Epithelial cell of esophagus (primary cell): ENCODE measurements around the gene PLCB1.

Experiments used
- DNase-seq: peaks from one replicate; pipeline ENCODE4 v3.0.0; 2010; ENCODE audit warnings: low read depth
- H3K4me3 ChIP-seq: 2 replicates; pipeline ENCODE4 v1.5.1; 2011; ENCODE audit warnings: mild to moderate bottlenecking, low read length, control low read depth
- TF ChIP-seq, protein P1 (sequence below): IDR thresholded peaks from 2 replicates; pipeline ENCODE4 v1.5.1; 2011; ENCODE audit warnings: low read depth, mild to moderate bottlenecking, low read length, control low read depth, inconsistent platforms; ENCODE audit not compliant: insufficient read depth; ENCODE audit errors: missing control alignments

Gene PLCB1

DNA sequence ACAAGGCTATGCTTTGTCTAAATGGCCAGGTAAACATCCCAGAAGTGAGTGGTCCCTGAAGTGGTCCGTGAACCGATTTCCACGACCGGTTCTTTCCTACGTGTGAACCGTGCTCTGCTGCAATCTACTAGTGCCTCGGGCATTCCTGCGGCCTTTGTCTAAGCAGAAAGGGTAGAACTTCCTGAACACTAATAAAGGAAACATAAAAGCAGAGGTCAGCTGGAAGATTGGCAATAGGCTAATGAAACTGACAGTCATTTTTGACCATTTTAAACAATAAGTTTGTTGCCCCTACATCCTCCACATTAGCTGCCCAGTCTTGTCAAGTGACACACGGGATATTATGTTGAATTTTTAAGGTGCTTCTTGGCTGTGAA is 410.0 kb downstream of the PLCB1 start:
- H3K4me3 ChIP-seq, result no peak overlapping the region
- TF ChIP-seq, protein P1, sequence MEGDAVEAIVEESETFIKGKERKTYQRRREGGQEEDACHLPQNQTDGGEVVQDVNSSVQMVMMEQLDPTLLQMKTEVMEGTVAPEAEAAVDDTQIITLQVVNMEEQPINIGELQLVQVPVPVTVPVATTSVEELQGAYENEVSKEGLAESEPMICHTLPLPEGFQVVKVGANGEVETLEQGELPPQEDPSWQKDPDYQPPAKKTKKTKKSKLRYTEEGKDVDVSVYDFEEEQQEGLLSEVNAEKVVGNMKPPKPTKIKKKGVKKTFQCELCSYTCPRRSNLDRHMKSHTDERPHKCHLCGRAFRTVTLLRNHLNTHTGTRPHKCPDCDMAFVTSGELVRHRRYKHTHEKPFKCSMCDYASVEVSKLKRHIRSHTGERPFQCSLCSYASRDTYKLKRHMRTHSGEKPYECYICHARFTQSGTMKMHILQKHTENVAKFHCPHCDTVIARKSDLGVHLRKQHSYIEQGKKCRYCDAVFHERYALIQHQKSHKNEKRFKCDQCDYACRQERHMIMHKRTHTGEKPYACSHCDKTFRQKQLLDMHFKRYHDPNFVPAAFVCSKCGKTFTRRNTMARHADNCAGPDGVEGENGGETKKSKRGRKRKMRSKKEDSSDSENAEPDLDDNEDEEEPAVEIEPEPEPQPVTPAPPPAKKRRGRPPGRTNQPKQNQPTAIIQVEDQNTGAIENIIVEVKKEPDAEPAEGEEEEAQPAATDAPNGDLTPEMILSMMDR, result no peak
- no peak for DNase-seq

DNA sequence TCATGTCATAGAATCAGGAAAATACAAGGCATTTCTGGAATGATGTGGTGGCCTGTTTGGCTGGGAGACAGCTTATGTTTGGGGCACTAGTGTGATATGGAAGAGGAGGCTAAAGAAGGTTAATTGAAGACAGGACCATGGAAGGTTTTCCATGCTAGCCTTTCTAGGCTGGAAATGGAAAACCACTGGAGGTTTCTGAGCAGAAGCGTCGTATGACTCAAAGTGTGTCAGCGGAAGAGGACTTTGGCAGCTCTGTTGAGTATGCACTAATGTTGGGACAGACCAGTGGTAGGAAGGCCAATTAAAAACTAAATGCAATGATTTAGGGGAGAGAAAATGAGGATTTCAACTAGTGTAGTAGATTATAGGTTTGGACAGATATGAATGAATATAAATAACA is 413.1 kb downstream of the PLCB1 start:
- DNase-seq, result no peak
- TF ChIP-seq, protein P1, result no peak
- no peak overlapping the region for H3K4me3 ChIP-seq

DNA sequence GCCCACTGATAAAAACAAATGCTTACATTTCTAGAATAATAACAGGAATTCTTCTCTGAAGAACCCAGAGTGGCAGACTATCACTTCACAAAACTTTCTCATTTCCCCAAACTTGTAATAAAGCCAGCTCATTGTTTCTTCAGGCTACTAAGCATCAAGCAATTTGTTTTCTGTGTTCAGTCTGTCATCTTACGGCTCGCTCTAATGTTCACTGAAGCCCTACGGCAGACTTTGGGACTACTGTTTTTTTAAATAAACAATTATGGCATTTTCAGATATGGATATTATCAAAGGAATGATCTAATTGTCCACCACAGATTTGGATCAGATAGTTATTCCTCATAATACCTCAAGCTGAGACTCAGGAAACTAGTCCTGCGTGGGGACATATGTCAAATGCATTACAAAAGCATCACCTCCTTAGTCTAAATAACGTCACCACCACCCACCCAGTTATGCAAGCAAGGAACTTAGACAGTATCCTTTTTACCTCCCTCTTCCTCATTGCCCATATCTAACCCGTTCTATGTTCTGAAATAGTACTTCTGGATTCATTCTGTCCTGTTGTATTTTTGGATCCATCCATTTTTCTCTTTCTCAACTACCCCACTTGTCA is 415.1 kb downstream of the PLCB1 start:
- TF ChIP-seq, protein P1, result no peak

GRCh38 chr20:8547968-8548588 is 416.0 kb downstream of the PLCB1 start:
- DNase-seq, result no peak
- TF ChIP-seq, protein P1, result no peak

More for the DNA sequence above, 415.1 kb downstream of the PLCB1 start:
- no peak for DNase-seq
- H3K4me3 ChIP-seq, result no peak overlapping the region

DNA sequence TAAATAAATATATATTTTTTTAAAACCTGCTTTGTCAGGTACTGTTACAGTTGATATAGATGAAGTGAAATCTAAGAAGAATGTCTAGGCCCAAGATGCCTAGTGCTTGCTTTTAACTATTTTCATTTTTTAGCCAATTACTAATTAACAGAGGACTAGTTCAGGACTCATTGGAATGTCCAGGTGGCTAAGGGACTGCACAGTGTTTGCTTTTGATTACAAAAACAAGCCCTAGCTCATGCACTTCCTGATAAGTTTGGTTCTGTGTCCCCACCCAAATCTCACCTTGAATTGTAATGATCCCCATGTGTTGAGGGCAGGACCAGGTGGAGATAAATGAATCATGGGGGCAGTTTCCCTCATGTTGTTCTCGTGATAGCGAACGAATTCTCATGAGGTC is 417.1 kb downstream of the PLCB1 start:
- no peak overlapping the region for H3K4me3 ChIP-seq
- no peak for DNase-seq
- TF ChIP-seq, protein P1, result no peak

More at GRCh38 chr20:8547968-8548588, 416.0 kb downstream of the PLCB1 start:
- H3K4me3 ChIP-seq, result no peak overlapping the region

DNA sequence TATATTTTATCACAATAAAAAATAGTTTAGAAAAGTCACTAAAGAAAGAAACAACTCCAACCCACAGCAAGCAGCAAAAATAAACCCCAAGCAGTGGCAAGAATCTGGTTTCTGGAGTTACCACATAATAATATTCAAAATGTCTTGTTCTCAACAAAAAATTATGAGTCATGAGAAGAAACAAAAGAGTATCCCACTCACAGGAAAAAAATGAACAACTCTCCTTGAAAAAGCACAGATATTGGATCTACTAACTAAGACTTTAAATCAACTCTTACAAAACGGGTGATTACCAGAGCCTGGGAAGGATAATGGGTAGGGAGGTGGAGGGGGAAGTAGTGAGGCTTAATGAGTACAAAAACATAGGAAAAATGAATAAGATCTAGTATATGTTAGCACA is 425.6 kb downstream of the PLCB1 start:
- TF ChIP-seq, protein P1, result no peak
- H3K4me3 ChIP-seq, result no peak overlapping the region
- DNase-seq, result no peak

DNA sequence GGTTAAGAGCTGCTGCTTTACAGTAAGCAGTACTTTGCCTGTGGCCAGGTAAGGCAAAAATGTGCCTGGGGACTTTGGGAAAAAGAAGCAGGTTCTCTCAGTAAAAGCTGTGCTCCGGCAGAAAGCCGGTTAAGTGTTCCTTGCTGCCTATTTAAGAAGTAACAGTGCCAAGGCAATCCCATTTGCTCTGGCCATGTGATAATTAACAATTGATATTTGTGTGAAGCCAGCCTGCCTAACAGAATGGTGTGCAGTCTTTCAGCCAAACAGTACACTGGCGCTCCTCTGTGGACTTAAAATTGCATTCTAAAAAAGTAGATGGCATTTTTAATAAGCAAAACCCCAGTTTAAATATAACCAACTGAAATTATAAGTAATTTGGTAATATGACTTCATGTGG is 430.3 kb downstream of the PLCB1 start:
- TF ChIP-seq, protein P1, result no peak
- no peak overlapping the region for H3K4me3 ChIP-seq
- DNase-seq, result no peak
